HFFc6 (cell line): ENCODE data around the gene GCNT4. TPM values are rescaled to one million over a fixed set of nuclear protein-coding genes. Genes with fewer than 3 reads are reported as not detected.

Experiments used
- DNase-seq: peaks from one replicate; pipeline ENCODE4 v3.0.0-alpha.2; 2018
- H3K27ac Mint-ChIP-seq: 2 replicates; pipeline ENCODE4 v1.8.0; 2020; ENCODE audit warnings: mild to moderate bottlenecking, mixed read lengths
- H3K27me3 Mint-ChIP-seq: 2 replicates; pipeline ENCODE4 v1.8.0; 2021; ENCODE audit warnings: mild to moderate bottlenecking, moderate library complexity, mixed read lengths; ENCODE audit not compliant: insufficient read depth
- H3K36me3 Mint-ChIP-seq: 2 replicates; pipeline ENCODE4 v1.8.0; 2021; ENCODE audit warnings: low read depth, mixed read lengths
- H3K4me1 Mint-ChIP-seq: 2 replicates; pipeline ENCODE4 v1.8.0; 2020; ENCODE audit warnings: low read depth, mixed read lengths
- H3K4me3 Mint-ChIP-seq: 2 replicates; pipeline ENCODE4 v1.8.0; 2020; ENCODE audit warnings: mild to moderate bottlenecking, moderate library complexity, mixed read lengths
- H3K9me3 Mint-ChIP-seq: 2 replicates; pipeline ENCODE4 v1.8.0; 2020; ENCODE audit warnings: mild to moderate bottlenecking, mixed read lengths
- total RNA-seq, 6 experiments: library from RNA; stranded (reverse); fragmentation: NEBNext Ultra II Directional; extraction: Animal tissue kit (Norgen Biotek cat#: 25700); gene quantifications; 2 replicates in 1 of 6; 3 replicates in 5 of 6; pipeline ENCODE4 v1.2.3, GENCODE V29; 2021
- TF ChIP-seq, protein P1 (sequence below): fragments of 200-600 bp; sonication (generic); IDR thresholded peaks from 2 replicates; pipeline ENCODE4 v1.5.0; 2021; ENCODE audit warnings: antibody characterized with exemption, mild to moderate bottlenecking

Gene GCNT4
- total RNA-seq, 6 experiments from 2014 or later = 4.4 to 11.0 (median 5.4) TPM

DNA sequence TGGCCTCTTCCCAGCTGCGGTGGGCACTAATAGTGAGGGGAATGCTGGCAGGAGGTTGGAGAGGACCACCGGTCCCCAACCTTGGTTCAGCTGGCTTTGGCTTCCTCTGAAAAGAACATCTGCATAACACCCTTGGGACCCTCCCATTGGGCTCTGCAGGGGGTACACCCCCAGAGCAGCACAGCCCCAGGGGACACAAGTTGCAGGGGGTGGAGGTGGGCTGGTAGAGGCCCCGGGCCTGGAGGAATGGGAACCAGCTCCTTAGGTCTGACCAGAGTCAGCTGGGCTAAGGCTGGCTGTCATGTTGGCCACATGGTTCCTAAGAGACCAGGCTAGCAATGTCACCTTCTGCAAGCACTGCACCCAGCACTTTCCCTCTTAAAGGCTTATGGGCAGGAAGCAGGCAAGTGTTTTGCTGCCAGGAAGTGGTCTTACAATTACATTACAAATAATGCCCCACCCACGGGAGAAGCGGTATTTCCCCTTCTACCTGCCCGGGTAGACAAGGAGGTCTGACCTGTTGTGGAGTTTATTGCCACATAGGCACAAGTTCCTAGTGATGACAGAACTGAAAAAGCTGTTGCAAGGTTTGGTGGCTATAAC, 18.1 kb downstream of the GCNT4 start:
- Mint-ChIP-seq H3K36me3 (no peaks in the 10 kb centered on the region), H3K4me3 (no peak overlapping the region), H3K27me3 (no peaks in the 10 kb centered on the region; the same call in 1 of the 2 replicates), H3K9me3 (no peaks in the 10 kb centered on the region), H3K4me1 (peaks cover 13% of the 10 kb centered on the region), H3K27ac (no peak overlapping the region)
- TF ChIP-seq, protein P1, sequence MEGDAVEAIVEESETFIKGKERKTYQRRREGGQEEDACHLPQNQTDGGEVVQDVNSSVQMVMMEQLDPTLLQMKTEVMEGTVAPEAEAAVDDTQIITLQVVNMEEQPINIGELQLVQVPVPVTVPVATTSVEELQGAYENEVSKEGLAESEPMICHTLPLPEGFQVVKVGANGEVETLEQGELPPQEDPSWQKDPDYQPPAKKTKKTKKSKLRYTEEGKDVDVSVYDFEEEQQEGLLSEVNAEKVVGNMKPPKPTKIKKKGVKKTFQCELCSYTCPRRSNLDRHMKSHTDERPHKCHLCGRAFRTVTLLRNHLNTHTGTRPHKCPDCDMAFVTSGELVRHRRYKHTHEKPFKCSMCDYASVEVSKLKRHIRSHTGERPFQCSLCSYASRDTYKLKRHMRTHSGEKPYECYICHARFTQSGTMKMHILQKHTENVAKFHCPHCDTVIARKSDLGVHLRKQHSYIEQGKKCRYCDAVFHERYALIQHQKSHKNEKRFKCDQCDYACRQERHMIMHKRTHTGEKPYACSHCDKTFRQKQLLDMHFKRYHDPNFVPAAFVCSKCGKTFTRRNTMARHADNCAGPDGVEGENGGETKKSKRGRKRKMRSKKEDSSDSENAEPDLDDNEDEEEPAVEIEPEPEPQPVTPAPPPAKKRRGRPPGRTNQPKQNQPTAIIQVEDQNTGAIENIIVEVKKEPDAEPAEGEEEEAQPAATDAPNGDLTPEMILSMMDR = no peak
- DNase-seq = no peak

DNA sequence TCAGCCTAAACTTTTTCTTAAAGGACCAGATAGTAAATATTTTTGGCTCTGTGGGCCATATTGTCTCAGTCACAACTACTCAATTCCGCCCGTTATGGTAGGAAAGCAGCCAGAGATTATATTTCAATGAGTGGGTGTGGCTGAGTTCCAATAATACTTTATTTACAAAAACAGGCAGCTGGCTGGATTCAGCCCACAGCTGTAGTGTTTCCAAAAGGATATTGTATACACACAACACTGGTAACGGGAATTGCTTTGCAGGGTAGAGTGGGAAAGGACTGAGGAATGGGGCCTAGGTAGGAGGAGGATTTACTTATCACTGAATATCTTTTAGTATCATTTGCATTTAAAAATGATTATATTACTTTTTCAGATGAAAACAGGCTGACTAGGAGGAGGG, 21.0 kb downstream of the GCNT4 start:
- no peak for DNase-seq
- H3K4me3 Mint-ChIP-seq = no peak overlapping the region
- H3K36me3 Mint-ChIP-seq = no peaks in the 10 kb centered on the region
- H3K4me1 Mint-ChIP-seq = peaks cover 1% of the 10 kb centered on the region
- no peaks in the 10 kb centered on the region for H3K9me3 Mint-ChIP-seq
- no peak overlapping the region for H3K27ac Mint-ChIP-seq
- no peaks in the 10 kb centered on the region; the same call in 1 of the 2 replicates for H3K27me3 Mint-ChIP-seq
- TF ChIP-seq, protein P1 = no peak

DNA sequence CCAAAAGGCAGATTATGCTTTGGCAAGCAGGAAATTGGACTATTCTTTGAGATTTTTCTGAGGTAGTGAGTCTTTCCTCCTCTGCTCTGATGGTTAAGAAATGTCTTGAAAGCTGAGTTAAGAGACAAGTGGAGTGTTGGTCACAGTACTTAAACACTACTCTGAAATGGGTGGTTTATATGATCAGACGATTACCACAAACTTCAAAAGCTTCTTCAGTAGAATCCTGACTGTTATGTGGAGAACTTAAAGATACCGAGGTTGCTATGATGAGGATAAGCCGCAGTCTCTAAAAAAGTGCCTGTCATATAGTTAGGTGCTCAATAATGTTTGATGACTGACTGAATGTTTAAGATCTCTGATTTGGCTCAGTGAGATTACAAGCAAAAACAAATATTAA, 24.3 kb downstream of the GCNT4 start:
- Mint-ChIP-seq H3K4me1 (peaks cover 15% of the 10 kb centered on the region), H3K27ac (no peak overlapping the region), H3K4me3 (no peak overlapping the region), H3K36me3 (no peaks in the 10 kb centered on the region), H3K9me3 (no peaks in the 10 kb centered on the region), H3K27me3 (no peaks in the 10 kb centered on the region; the same call in 1 of the 2 replicates)
- DNase-seq = no peak
- TF ChIP-seq, protein P1 = no peak

DNA sequence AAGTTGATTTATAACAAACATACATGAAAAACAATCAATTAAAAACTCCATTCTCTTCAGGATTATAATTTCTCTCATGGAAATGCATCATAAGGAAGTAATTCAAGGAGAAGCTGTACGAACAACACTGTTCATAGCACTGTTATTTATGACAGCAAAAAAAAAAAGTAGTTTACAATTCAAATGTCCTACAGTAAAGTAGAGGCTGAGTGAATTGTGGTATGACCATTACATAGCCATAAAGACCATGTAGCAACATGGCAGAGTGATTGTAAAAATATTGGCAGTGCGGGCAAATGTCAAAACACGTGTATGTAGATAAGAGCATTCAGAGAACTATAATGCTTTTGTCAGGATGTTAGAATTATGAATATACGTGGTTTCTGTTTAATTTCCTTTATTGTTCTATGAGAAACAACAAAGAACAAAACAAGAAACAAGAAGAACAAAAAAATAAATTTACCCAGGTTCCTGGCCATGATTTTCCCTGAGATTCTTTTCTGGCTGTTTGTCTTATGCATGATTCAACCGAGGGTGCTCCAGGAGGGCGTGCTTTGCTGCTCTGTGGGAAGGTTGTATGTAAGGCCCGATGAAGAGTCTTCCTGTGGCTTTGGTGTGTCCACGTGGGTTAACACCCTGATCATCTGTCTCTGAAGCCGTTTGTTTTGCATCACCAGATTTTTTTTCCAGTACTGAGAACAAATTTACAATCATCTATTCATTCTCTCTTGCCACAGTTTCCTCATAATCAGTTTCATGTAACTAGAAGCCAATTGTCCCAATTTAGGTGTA, 28.8 kb downstream of the GCNT4 start:
- TF ChIP-seq, protein P1 = no peak
- no peak for DNase-seq
- Mint-ChIP-seq H3K4me3 (no peak overlapping the region), H3K9me3 (no peaks in the 10 kb centered on the region), H3K27me3 (peaks cover 3% of the 10 kb centered on the region; the same call in 1 of the 2 replicates), H3K36me3 (no peaks in the 10 kb centered on the region), H3K27ac (no peak overlapping the region), H3K4me1 (peaks cover 19% of the 10 kb centered on the region)

DNA sequence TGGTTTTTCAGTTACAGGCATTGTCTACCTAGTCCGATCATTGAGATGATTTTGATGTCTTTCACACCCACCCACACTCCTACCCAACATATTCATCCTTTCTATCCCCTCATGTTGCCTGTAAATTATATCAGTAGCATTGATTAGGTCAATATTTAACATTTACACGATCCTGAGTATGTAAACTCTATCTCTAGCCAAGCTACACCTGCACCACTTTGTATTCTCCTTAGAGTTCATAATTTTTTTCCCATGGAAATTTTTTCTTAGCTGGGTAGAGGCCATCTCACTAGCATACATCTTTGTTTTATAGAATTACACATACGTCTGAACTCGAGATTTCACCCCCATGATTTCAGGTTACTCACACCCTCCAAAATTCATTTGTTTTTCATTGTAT, 30.6 kb downstream of the GCNT4 start:
- Mint-ChIP-seq H3K4me1 (peaks cover 26% of the 10 kb centered on the region), H3K4me3 (no peak overlapping the region), H3K36me3 (no peaks in the 10 kb centered on the region), H3K9me3 (no peaks in the 10 kb centered on the region), H3K27ac (no peak overlapping the region), H3K27me3 (peaks cover 3% of the 10 kb centered on the region; the same call in 1 of the 2 replicates)
- no peak for DNase-seq
- TF ChIP-seq, protein P1 = no peak
